Measurements from ENCODE around the gene ATP13A3.

ATP13A3 gene

DNA sequence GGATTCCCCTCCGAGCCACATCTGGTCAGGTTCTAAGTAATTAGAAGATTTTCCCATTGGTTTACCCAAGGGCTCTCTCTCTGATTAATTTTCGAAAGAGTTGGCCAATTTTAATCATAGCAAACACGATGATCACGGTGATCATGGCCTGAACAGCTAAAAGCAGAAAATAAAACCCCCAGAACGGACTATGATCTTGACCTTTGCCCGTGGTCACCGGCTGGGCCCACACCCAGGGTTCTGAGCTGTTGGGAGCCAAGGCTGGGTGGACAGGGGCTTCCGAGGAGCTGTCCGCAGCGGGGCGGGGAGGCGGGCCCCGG lies 90.3 kb downstream of the ATP13A3 start:
- in situ Hi-C loops (cut with MboI; ENCODE audit: low sequenced_read_pairs, unreplicated experiment), result no loop called here
- TF ChIP-seq, protein P1, sequence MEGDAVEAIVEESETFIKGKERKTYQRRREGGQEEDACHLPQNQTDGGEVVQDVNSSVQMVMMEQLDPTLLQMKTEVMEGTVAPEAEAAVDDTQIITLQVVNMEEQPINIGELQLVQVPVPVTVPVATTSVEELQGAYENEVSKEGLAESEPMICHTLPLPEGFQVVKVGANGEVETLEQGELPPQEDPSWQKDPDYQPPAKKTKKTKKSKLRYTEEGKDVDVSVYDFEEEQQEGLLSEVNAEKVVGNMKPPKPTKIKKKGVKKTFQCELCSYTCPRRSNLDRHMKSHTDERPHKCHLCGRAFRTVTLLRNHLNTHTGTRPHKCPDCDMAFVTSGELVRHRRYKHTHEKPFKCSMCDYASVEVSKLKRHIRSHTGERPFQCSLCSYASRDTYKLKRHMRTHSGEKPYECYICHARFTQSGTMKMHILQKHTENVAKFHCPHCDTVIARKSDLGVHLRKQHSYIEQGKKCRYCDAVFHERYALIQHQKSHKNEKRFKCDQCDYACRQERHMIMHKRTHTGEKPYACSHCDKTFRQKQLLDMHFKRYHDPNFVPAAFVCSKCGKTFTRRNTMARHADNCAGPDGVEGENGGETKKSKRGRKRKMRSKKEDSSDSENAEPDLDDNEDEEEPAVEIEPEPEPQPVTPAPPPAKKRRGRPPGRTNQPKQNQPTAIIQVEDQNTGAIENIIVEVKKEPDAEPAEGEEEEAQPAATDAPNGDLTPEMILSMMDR (IDR thresholded peaks at IDR 0.05; ENCODE audit: borderline replicate concordance, control extremely low read depth, extremely low read depth, insufficient read depth, missing control alignments), result no peak
- DNase-seq (ENCODE audit: low spot score), result no peak

DNA sequence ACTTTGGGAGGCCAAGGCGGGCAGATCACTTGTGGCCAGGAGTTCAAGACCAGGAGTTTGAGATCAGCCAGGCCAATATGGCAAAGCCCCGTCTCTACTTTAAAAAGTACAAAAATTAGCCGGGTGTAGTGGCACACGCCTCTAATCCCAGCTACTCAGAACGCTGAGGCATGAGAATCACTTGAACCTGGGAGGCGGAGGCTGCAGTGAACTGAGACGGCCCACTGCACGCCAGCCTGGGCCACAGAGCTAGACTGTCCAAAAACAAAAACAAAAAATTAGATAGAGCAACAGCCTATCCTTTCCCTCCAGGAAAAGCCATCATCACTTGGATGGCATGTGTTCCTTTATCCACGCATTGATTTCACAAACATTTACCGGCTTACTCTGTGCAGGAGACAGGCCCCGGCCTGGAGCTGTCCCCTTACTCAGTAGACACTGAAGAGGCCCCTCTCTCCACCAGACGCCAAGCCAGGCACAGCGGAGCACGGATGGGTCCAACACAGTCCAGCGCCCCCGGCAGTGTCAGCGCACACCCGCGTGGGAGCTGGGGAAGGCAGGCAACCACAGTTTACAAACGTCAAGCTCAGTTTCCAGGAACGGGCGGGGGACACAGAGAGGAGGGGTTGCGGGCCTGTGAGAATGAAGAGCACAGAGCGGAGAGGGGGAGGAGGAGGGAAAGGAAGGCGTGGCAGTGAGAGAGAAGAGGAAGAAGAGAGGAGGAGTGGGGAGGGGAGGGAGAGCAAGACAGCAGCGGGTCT lies 90.8 kb downstream of the ATP13A3 start:
- in situ Hi-C loops (cut with MboI; ENCODE audit: low sequenced_read_pairs, unreplicated experiment), result no loop called here
- TF ChIP-seq, protein P1 (IDR thresholded peaks at IDR 0.05; ENCODE audit: borderline replicate concordance, control extremely low read depth, extremely low read depth, insufficient read depth, missing control alignments), result no peak
- no peak for DNase-seq (ENCODE audit: low spot score)

DNA sequence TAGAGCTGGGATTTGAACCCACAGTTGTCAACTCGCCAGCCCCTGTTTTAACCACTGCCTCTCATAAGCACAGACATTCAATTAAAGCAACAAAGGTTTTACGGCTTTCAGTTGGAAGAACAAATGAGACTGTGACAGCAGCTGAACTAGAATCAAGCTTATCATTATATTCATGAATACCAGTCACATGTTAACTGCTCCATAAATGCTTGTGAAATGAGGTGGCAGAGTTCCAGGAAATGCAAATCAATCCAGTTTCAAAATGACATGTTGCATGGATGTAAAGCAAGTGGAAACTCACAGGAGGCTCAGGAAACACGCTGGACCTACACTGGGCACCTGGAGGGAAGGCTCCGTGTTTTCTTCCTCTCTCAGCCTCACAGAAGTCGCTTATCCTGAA lies 91.6 kb downstream of the ATP13A3 start:
- in situ Hi-C loops (cut with MboI; ENCODE audit: low sequenced_read_pairs, unreplicated experiment), result no loop called here
- TF ChIP-seq, protein P1 (IDR thresholded peaks at IDR 0.05; ENCODE audit: borderline replicate concordance, control extremely low read depth, extremely low read depth, insufficient read depth, missing control alignments), result no peak
- peak; percentile 4 for DNase-seq (ENCODE audit: low spot score)

DNA sequence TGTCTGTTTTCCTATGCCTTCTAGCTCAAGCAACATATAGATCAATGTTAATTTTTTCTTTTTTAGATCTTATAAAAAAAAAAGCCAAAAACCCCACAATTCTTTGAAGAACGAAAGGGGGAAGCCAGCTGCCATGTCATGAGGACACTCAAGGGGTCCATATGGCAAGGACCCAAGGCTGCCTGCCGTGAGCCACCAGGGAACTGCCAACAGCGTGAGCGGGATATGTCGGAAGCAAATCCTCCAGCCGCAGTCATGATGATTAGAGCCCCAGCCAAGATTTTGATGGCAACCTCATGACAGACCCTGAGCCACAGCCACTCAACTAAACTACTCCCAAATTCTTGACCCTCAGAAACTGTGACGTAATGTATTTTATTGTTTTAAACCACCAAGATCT lies 94.2 kb downstream of the ATP13A3 start:
- in situ Hi-C loops (cut with MboI; ENCODE audit: low sequenced_read_pairs, unreplicated experiment), result no loop called here
- TF ChIP-seq, protein P1 (IDR thresholded peaks at IDR 0.05; ENCODE audit: borderline replicate concordance, control extremely low read depth, extremely low read depth, insufficient read depth, missing control alignments), result no peak
- DNase-seq (ENCODE audit: low spot score), result no peak

DNA sequence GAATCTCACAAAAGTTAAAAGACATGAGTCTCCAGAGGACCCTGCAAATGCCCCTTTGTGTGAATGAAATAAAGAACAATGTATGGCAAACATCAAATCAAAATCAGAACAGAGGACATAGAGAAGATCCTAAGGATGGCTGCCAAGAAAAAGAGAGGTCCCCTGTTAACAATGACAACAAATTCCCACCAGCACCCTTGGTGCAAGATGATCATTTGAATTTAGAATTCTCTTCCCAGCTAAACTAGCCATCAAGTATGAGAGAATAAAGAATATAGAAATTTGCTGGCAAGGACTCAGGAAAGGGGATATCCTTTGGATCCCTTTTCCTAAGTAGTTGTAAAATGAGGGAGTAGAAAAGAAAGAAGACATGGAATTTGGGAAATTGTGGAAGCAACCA lies 96.0 kb downstream of the ATP13A3 start:
- DNase-seq (ENCODE audit: low spot score), result no peak
- TF ChIP-seq, protein P1 (IDR thresholded peaks at IDR 0.05; ENCODE audit: borderline replicate concordance, control extremely low read depth, extremely low read depth, insufficient read depth, missing control alignments), result no peak
- in situ Hi-C loops (cut with MboI; ENCODE audit: low sequenced_read_pairs, unreplicated experiment), result no loop called here

DNA sequence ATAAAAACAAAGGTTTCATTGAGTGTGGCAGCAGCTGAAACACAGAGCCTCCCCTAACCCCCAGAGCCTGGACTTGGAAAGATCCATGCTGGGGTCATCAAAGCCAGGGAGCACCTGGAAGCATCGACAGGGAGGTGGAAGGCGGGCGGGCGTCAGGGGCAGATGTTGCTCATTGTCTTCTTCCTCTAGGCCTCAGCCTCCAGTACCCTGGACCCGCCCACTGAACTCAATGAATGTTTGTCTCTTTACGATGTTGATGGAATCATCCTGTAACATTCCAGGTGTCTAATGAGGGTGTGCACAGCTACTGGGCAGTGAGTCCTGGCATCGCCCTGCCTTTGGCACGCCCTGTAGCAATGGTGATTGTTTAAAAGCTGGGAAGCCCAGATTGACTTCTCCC lies 97.5 kb downstream of the ATP13A3 start:
- no peak for DNase-seq (ENCODE audit: low spot score)
- TF ChIP-seq, protein P1 (IDR thresholded peaks at IDR 0.05; ENCODE audit: borderline replicate concordance, control extremely low read depth, extremely low read depth, insufficient read depth, missing control alignments), result no peak
- in situ Hi-C loops (cut with MboI; ENCODE audit: low sequenced_read_pairs, unreplicated experiment), result no loop called here
